Mammary epithelial cell (primary cell): Measurements from ENCODE around the gene HSPA4L.

Source experiments
- CTCF ChIP-seq, 2 donors: IDR thresholded peaks in 1 of 2; conservative IDR thresholded peaks in 1 of 2; 2 replicates each; pipeline ENCODE4 v1.5.1; 2011 to 2012; ENCODE audit warnings: inconsistent platforms in 2 of 2, low read length in 2 of 2, mild to moderate bottlenecking in 2 of 2, control low read depth in 1 of 2, low read depth in 1 of 2; ENCODE audit not compliant: insufficient read depth in 1 of 2; ENCODE audit errors: extremely low read depth in 1 of 2
- EZH2 ChIP-seq: IDR thresholded peaks from 2 replicates; pipeline ENCODE4 v1.6.1; 2012; ENCODE audit warnings: low read length, inconsistent platforms, borderline replicate concordance

- TF ChIP-seq EZH2 (no peak), CTCF (conservative IDR thresholded peaks at IDR 0.05 in 1 of 2, IDR thresholded peaks at IDR 0.05 in 1 of 2; ENCODE audit: extremely low read depth in 1 of 2, insufficient read depth in 1 of 2, low read depth in 1 of 2, low read length in 2 of 2) (no peak)
Measured at GRCh38 chr4:127856813-127857447, 74.8 kb downstream of the HSPA4L start.
